T-helper 2 cell treated with Interferon-gamma antibody and Interleukin-4, amounts not matched to agents 100 ng/mL and 5 ng/mL, for 36 hours (primary cell): ENCODE data around the gene PPIH. TPM values are rescaled to one million over a fixed set of nuclear protein-coding genes. Genes with fewer than 3 reads are reported as not detected.
"Not testable (repeated sequence)": the region's sequence is repeated elsewhere in the genome, so short reads cannot be mapped to it uniquely, and the experiment has no call there.

Experiments
- intact Hi-C: fragments of 100-400 bp; cut with micrococcal nuclease; formaldehyde crosslinking; loops from one replicate; pipeline ENCODE4 v1.15.1; 2023
- total RNA-seq: library from RNA; stranded (reverse); gene quantifications from 2 replicates; pipeline ENCODE4 v1.2.3, GENCODE V29; 2022

Gene PPIH
- total RNA-seq: 84.9 and 92.5 TPM in 2 replicates

GRCh38 chr1:42657981-42658876 lies at the start of gene PPIH:
Gene PPIH, plus strand, starts transcription at chr1:42658423. Its CDS starts 24 bp downstream, at chr1:42658447.
- intact Hi-C loops: loop anchor here (1.0 to 10.0 kb wide), 5 partner anchors 23 to 323 kb away; partner anchors contain the start of genes C1orf50, FOXJ3, P3H1 and PPCS

DNA sequence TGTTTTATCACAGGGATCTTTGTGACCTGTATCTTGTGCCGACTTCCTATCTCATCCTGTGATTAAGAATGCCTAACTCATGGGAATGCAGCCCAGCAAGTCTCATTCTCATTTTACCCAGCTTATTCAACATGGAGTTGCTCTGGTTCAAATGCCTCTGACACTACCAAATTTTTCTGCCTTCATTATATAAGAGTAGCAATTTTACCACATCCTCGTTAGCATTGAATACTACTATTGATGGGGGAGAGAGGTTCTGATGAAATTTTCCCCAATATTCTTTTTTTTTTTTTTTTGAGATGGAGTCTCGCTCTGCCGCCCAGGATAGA lies 44.5 kb upstream of the PPIH start:
- intact Hi-C loops: no loop called here

DNA sequence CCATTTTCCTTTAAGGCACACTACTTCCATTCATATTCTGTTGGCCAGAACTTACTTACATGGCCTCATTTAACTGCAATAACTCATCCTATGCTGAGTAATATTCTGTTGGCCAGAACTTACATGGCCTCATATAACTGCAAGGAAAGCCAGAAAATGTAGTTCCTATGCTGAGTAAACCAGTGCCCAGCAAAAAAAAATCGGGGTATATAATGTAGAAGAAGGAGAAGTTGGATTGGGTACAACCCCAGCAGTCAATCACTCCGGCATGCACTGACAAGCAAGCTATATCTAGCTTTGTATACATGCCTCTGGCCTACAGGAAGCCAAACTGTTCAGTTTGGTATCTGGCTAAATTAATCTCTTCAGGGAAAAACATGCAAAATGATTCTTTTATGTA lies 39.4 kb upstream of the PPIH start:
- intact Hi-C loops: no loop called here

DNA sequence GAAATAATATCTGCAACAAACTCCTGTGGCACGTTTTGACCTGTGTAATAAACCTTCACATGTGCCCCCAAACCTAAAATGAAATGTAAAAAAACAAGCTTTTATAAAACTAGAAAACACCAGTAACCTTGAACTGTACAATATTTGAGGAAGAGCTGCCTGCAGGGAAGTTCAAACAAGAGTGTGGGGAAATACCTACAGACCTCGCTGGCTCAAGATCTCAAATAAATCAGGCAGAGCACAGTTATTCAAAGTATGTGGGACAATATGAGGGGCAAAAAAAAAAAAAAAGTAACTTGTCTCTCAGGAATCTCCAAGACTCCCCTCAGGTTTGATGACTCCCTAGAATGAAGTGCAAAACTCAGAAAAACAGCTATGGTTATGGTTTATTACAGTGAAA lies 37.9 kb upstream of the PPIH start:
- intact Hi-C loops: no loop called here

DNA sequence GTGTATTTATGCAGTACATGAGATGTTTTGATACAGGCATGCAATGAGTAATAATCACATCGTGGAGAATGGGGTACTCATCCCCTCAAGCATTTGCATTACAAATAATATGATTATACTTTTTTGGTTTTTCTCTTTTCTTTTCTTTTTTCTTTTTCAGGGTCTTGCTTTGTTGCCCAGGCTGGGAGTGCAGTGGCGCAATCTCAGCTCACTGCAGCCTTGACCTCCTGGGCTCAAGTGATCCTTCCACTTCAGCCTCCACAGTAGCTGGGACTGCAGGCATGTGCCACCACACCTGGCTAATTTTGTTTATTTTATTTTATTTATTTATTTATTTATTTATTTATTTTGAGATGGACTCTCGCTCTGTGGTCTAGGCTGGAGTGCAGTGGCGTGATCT lies 37.0 kb upstream of the PPIH start:
- intact Hi-C loops: not testable (repeated sequence)

DNA sequence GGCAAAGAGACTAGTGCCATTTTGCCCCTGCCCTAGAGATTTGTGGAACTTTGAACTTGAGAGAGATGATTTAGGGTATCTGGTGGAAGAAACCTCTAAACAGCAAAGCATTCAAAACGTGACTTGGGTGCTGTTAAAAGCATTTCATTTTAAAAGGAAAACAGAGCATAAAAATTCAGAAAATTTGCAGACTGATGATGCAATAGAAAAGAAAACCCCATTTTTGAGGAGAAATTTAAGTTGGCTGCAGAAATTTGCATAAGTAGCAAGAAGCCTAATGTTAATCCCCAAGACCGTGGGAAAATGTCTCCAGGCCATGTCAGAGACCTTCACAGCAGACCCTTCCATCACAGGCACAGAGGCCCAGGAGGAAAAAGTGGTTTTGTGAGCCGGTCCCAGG lies 31.0 kb upstream of the PPIH start:
- intact Hi-C loops: not testable (repeated sequence)

GRCh38 chr1:42639116-42639515 lies 19.1 kb upstream of the PPIH start:
- intact Hi-C loops: no loop called here

DNA sequence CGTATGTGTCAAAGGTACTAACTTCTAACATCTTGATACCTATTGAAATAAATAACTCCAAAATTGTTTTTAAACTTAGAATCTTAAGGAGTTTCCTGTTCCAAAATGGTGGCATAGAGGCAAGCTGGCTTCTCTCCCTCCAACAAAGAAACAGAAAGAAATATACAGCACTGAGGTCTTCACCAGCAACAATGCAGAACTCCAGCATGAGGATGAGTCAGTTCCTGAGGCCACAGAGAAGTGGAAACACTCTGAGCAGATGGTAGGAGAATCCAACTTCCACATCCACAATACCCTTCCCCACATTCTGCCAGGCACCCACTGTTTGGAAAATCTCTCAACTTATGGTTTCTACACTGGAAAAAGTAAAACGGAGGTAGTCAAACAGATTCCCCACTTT lies 12.2 kb upstream of the PPIH start:
- intact Hi-C loops: no loop called here

DNA sequence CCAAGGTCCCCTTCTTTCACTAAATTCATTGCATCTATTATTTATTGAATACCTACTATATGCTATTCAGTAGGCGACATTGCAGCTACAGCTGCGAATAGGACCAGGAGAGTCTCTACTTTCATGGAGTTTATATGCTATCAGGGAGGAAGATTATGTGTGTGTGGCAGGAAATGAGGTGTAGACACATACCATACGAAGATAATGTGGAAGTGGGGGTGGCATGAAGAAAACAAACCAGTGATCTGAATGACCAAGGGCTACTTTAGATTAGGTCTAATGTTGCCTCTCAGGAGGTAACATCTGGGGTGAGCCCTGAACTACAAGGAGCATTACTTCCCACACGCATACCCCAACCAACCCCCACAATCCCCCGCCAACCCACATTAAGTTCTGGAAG lies 1.0 kb upstream of the PPIH start:
- intact Hi-C loops: loop anchor here (10.0 kb wide), 1 partner anchor 82 kb away; no protein-coding TSS in a partner anchor

DNA sequence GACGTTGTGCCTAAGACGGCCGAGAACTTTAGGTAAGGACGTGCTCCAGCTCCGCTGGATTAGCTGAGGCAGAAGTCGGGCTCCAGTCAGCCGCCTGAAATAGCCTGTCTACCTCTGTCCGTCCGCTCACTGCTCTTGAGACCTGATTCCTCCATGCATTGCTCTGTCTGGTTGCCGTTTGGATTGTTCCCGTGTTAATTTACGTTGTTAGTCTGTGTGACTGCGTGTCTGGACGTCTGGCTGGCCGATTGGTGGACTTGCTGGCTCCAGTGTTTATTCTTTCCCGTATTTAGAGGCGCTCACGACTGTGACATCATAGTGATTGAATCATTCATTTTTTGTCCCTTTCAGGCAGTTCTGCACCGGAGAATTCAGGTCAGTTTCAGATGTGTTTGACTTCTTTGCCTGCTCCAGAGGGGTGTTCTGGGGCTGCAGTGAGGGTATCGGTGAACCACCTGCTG lies 684 bp downstream of the PPIH start:
- intact Hi-C loops: loop anchor here (1.0 to 10.0 kb wide), 5 partner anchors 22 to 324 kb away; partner anchors contain the start of genes C1orf50, FOXJ3, P3H1 and PPCS

DNA sequence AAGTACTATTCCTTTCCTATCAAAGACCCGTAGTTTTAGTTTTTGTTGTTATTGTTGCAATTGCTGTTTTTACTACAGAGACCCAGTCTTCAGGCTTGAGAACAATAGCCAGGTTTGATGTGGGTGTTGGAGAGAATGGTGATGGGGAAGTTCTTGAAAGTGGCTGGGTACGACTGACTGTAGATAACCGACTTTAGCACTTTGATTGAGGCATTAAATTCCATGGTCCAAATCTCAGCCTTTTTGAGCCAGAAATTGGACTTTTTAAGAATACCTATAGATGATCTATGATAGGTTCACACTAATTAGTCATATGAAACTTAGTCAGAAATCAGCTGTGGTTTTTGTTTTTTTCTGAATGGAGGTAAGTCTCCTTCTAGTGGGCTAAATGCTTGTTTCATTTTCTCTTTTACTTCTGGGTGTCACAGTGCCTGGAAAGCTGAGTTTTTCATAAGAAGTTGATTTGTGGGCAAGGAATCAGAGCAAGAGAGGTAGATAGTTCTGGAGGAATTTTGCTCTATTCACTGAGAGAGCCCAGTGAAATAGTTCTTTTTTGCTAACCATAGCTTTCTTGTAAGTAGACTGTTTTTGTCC lies 2.8 kb downstream of the PPIH start:
- intact Hi-C loops: loop anchor here (5.0 kb wide), 1 partner anchor 186 kb away; the partner anchor contains the start of gene ZNF691

DNA sequence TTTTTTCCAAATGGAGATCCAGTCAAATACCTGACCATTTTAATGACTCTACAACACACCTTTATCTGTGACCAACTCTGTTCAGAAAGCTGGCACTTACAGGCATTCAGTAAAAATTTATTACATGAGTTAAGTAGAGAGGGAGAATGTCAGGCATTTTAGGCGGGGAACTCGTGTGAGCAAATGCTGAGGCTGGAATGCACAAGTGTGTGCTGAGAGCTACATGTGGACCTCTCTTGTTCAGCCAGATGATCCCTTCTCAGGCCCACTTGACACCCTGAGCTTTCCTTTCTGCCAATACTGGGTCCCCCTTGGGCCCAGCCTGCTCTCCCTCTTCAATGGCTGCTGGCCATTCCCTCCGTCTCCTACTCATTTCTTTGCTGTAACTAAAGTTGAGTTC lies 11.7 kb downstream of the PPIH start:
- intact Hi-C loops: no loop called here

DNA sequence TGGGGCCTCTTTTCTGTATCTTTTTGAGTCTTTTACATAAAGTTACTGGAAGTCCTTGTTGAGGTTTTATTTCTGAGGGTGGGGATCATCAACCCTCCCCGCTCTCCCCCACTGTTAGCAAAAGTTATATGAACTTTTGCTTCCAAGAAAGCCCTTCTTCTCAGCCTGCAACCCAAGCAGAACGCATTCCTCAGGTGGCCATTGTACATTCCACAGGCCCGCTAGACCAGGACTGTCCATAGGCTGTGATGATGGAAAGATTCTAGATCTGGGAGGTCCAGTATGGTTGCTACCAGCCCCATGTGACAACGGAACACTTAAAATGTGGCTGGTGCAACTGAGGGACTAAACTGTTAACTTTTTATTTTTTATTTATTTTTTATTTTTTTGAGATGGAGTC lies 12.2 kb downstream of the PPIH start:
- intact Hi-C loops: no loop called here

- intact Hi-C loops: no loop called here
Observed at GRCh38 chr1:42674214-42674613, 16.0 kb downstream of the PPIH start.

GRCh38 chr1:42674682-42675081 lies 16.5 kb downstream of the PPIH start:
- intact Hi-C loops: no loop called here

DNA sequence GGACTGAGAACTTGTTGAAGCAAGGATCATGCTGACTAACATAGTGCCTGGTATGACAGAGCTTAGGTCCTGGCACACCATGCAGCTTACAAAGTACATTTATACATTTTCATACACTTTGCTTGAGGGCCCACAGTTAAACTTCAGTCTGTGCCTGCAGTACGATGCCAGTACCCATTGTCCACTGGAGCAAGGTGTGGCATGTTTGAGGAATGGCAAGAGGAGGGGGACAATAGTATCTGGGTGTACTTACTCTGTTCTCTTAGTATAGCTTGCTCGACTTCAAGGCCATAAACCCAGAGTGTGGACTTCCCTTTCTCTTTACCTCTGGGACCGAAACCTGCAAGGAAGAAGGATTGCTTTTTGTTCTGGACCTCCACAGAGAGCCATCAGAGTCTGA lies 17.2 kb downstream of the PPIH start:
- intact Hi-C loops: no loop called here

DNA sequence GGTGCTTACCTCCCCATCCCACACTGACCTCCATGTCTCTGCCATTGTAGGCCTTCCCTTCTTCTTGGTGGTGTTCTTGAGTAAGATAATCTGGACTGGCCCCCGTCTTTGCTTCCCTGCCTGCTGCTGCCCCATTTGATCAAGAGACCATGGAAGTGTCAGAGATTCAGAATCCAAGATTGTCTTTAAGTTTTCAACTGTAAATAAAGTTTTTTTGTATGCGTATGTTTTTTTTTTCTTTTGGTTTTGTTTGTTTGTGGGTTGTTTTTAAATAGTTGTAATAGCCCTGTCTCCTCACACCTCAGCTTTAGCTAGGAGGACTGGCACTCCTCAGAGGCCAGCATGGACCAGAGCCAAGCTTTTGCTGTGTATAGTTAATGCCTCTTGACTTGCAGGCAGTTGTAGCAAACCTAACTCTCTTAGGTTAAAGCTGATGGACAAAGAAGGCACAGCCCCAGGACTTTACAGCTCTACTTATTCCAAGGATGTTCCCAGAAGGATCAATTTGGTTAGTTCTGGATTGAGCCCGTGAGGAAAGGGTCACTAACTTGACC lies 18.4 kb downstream of the PPIH start:
- intact Hi-C loops: no loop called here

GRCh38 chr1:42679364-42679983 lies 21.3 kb downstream of the PPIH start:
- intact Hi-C loops: no loop called here

- intact Hi-C loops: loop anchor here (5.0 to 10.0 kb wide), 4 partner anchors 165 to 768 kb away; partner anchors contain the start of genes FOXJ3, SLC2A1 and ZNF691
Observed at GRCh38 chr1:42680055-42680454, 21.8 kb downstream of the PPIH start.

DNA sequence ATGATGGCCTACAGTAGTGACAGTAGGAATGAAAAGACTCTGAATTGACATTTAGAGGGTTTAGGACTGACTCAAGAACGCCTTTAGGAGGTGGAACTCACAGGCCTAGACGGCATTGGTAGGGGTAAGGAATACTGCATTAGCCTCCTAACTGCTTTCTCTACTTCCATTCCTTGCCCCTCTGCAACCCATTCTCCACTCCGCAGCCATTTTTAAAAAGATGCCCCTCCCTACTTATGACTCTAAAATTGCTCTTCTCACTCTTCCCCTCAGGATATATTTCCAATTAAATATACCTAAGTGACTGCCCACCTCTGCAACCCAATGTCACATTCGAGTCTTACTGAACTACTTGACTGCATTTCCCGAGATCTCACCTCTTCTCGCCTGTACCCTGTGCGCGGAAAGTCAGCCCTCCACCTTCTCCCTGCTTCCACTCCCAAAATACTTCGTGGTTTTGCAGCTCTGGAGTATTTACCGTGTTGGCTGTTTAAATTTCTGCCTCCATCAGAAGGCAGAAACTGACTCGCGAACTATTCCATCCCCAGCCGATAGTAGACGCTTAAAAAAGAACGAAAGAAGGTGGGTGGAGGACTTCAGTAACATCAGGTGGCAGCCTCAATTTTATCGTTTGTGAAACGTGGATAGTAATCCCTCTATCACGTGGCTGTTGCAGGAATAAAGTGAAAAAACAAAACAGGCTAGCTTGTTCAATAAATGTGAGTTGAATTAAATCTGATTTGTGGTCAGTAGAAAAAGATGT lies 22.9 kb downstream of the PPIH start:
- intact Hi-C loops: loop anchor here (1.0 to 10.0 kb wide), 5 partner anchors 23 to 769 kb away; partner anchors contain the start of genes FOXJ3, PPIH, SLC2A1 and ZNF691
